ENCODE data around the gene RBMS3. TPM values are rescaled to one million over a fixed set of nuclear protein-coding genes. Genes with fewer than 3 reads are reported as not detected.

Gene RBMS3
- total and polyA plus RNA-seq, 5 donors from 2014 or later: 5.2 to 18.8 (median 8.5) TPM

GRCh38 chr3:29427266-29428103 lies 146.6 kb downstream of the RBMS3 start:
- no peak for DNase-seq
- Mint-ChIP-seq H3K4me3 (no peak overlapping the region), H3K27me3 (no peaks in the 10 kb centered on the region), H3K4me1 (peaks cover 0 to 15% (median 3%) of the 10 kb centered on the region in 4 donors), H3K9me3 (peaks cover 0 to 6% (median 0%) of the 10 kb centered on the region in 7 donors), H3K36me3 (no peaks in the 10 kb centered on the region), H3K27ac (no peak overlapping the region)
- H3K4me3 ChIP-seq (ENCODE audit: low read depth, low read length): no peak overlapping the region
- H3K9me3 ChIP-seq (ENCODE audit: control insufficient read depth in 2 of 2, low read length in 2 of 2): no peaks in the 10 kb centered on the region
- H3K27ac ChIP-seq (ENCODE audit: insufficient read depth, low read length, poor library complexity, severe bottlenecking): no peak overlapping the region
- no peak for ATAC-seq (ENCODE audit: low read depth in 2 of 2)
- no peaks in the 10 kb centered on the region for H3K27me3 ChIP-seq (ENCODE audit: control insufficient read depth, insufficient read depth, low read length)
- no peaks in the 10 kb centered on the region for H3K36me3 ChIP-seq (ENCODE audit: control insufficient read depth, insufficient read depth, low read length)
- H3K4me1 ChIP-seq (ENCODE audit: control insufficient read depth, insufficient read depth, low read length, poor library complexity, severe bottlenecking): no peaks in the 10 kb centered on the region

- Histone ChIP-seq H3K4me1 (ENCODE audit: control insufficient read depth, insufficient read depth, low read length, poor library complexity, severe bottlenecking) (no peaks in the 10 kb centered on the region), H3K27me3 (ENCODE audit: control insufficient read depth, insufficient read depth, low read length) (no peaks in the 10 kb centered on the region), H3K9me3 (ENCODE audit: control insufficient read depth in 2 of 2, low read length in 2 of 2) (no peaks in the 10 kb centered on the region), H3K36me3 (ENCODE audit: control insufficient read depth, insufficient read depth, low read length) (no peaks in the 10 kb centered on the region), H3K27ac (ENCODE audit: insufficient read depth, low read length, poor library complexity, severe bottlenecking) (no peak overlapping the region), H3K4me3 (ENCODE audit: low read depth, low read length) (no peak overlapping the region)
- H3K4me3 Mint-ChIP-seq: no peak overlapping the region
- H3K27me3 Mint-ChIP-seq: no peaks in the 10 kb centered on the region
- ATAC-seq (ENCODE audit: low read depth in 2 of 2) (no peak), DNase-seq (no peak)
- peaks cover 2% of the 10 kb centered on the region for H3K36me3 Mint-ChIP-seq
- peaks cover 0 to 15% (median 3%) of the 10 kb centered on the region in 4 donors for H3K4me1 Mint-ChIP-seq
- H3K27ac Mint-ChIP-seq: no peak overlapping the region
- peaks cover 0 to 6% (median 0%) of the 10 kb centered on the region in 7 donors for H3K9me3 Mint-ChIP-seq
Observed at GRCh38 chr3:29429055-29429679, 148.3 kb downstream of the RBMS3 start.

GRCh38 chr3:29430558-29430971 lies 149.7 kb downstream of the RBMS3 start:
- no peaks in the 10 kb centered on the region for H3K27me3 ChIP-seq (ENCODE audit: control insufficient read depth, insufficient read depth, low read length)
- H3K4me3 ChIP-seq (ENCODE audit: low read depth, low read length): no peak overlapping the region
- DNase-seq (no peak), ATAC-seq (ENCODE audit: low read depth in 2 of 2) (no peak)
- peaks cover 0 to 15% (median 2%) of the 10 kb centered on the region in 4 donors for H3K4me1 Mint-ChIP-seq
- no peaks in the 10 kb centered on the region for H3K4me1 ChIP-seq (ENCODE audit: control insufficient read depth, insufficient read depth, low read length, poor library complexity, severe bottlenecking)
- H3K4me3 Mint-ChIP-seq: no peak overlapping the region
- no peaks in the 10 kb centered on the region for H3K36me3 ChIP-seq (ENCODE audit: control insufficient read depth, insufficient read depth, low read length)
- no peak overlapping the region for H3K27ac ChIP-seq (ENCODE audit: insufficient read depth, low read length, poor library complexity, severe bottlenecking)
- H3K36me3 Mint-ChIP-seq: peaks cover 8% of the 10 kb centered on the region
- H3K27me3 Mint-ChIP-seq: no peaks in the 10 kb centered on the region
- H3K27ac Mint-ChIP-seq: no peak overlapping the region
- peaks cover 0 to 8% (median 0%) of the 10 kb centered on the region in 7 donors for H3K9me3 Mint-ChIP-seq
- no peaks in the 10 kb centered on the region for H3K9me3 ChIP-seq (ENCODE audit: control insufficient read depth in 2 of 2, low read length in 2 of 2)

- no peak for DNase-seq
- peaks cover 0 to 6% (median 0%) of the 10 kb centered on the region in 7 donors for H3K9me3 Mint-ChIP-seq
- Histone ChIP-seq H3K27me3 (ENCODE audit: control insufficient read depth, insufficient read depth, low read length) (no peaks in the 10 kb centered on the region), H3K4me3 (ENCODE audit: low read depth, low read length) (no peak overlapping the region), H3K36me3 (ENCODE audit: control insufficient read depth, insufficient read depth, low read length) (no peaks in the 10 kb centered on the region), H3K9me3 (ENCODE audit: control insufficient read depth in 2 of 2, low read length in 2 of 2) (no peaks in the 10 kb centered on the region), H3K27ac (ENCODE audit: insufficient read depth, low read length, poor library complexity, severe bottlenecking) (no peak overlapping the region), H3K4me1 (ENCODE audit: control insufficient read depth, insufficient read depth, low read length, poor library complexity, severe bottlenecking) (no peaks in the 10 kb centered on the region)
- H3K4me1 Mint-ChIP-seq: peaks cover 4 to 31% (median 9%) of the 10 kb centered on the region in 4 donors
- H3K27ac Mint-ChIP-seq: no peak overlapping the region
- H3K4me3 Mint-ChIP-seq: no peak overlapping the region
- peaks cover 8% of the 10 kb centered on the region for H3K36me3 Mint-ChIP-seq
- H3K27me3 Mint-ChIP-seq: no peaks in the 10 kb centered on the region
- ATAC-seq (ENCODE audit: low read depth in 2 of 2): no peak
Observed at GRCh38 chr3:29436612-29437323, 155.9 kb downstream of the RBMS3 start.

GRCh38 chr3:29438580-29438979 lies 157.7 kb downstream of the RBMS3 start:
- H3K36me3 ChIP-seq (ENCODE audit: control insufficient read depth, insufficient read depth, low read length): no peaks in the 10 kb centered on the region
- no peaks in the 10 kb centered on the region for H3K9me3 ChIP-seq (ENCODE audit: control insufficient read depth in 2 of 2, low read length in 2 of 2)
- no peaks in the 10 kb centered on the region for H3K27me3 ChIP-seq (ENCODE audit: control insufficient read depth, insufficient read depth, low read length)
- Mint-ChIP-seq H3K27ac (peak overlapping the region; percentile 24 to 70 (median 61)), H3K27me3 (no peaks in the 10 kb centered on the region), H3K9me3 (peaks cover 0 to 5% (median 3%) of the 10 kb centered on the region in 7 donors), H3K36me3 (peaks cover 11% of the 10 kb centered on the region), H3K4me3 (peak overlapping the region in 3 of 4 donors; percentile 50 to 74 (median 62)), H3K4me1 (peaks cover 4 to 28% (median 9%) of the 10 kb centered on the region in 4 donors)
- ATAC-seq (ENCODE audit: low read depth in 2 of 2) (no peak), DNase-seq (no peak)
- H3K4me1 ChIP-seq (ENCODE audit: control insufficient read depth, insufficient read depth, low read length, poor library complexity, severe bottlenecking): no peaks in the 10 kb centered on the region
- H3K27ac ChIP-seq (ENCODE audit: insufficient read depth, low read length, poor library complexity, severe bottlenecking): no peak overlapping the region
- no peak overlapping the region for H3K4me3 ChIP-seq (ENCODE audit: low read depth, low read length)

- Mint-ChIP-seq H3K9me3 (peaks cover 0 to 10% (median 4%) of the 10 kb centered on the region in 7 donors), H3K4me1 (peaks cover 4 to 28% (median 9%) of the 10 kb centered on the region in 4 donors), H3K4me3 (peak overlapping the region in 3 of 4 donors; percentile 18 to 88 (median 86)), H3K36me3 (peaks cover 13% of the 10 kb centered on the region), H3K27ac (peak overlapping the region in 2 of 3 donors; percentile 67 to 90), H3K27me3 (no peaks in the 10 kb centered on the region)
- Histone ChIP-seq H3K9me3 (ENCODE audit: control insufficient read depth in 2 of 2, low read length in 2 of 2) (no peaks in the 10 kb centered on the region), H3K4me3 (ENCODE audit: low read depth, low read length) (peak overlapping the region; percentile 52), H3K27ac (ENCODE audit: insufficient read depth, low read length, poor library complexity, severe bottlenecking) (no peak overlapping the region), H3K36me3 (ENCODE audit: control insufficient read depth, insufficient read depth, low read length) (no peaks in the 10 kb centered on the region), H3K4me1 (ENCODE audit: control insufficient read depth, insufficient read depth, low read length, poor library complexity, severe bottlenecking) (no peaks in the 10 kb centered on the region), H3K27me3 (ENCODE audit: control insufficient read depth, insufficient read depth, low read length) (no peaks in the 10 kb centered on the region)
- ATAC-seq (ENCODE audit: low read depth in 2 of 2) (peak in 1 of 2 donors; percentile 20), DNase-seq (peak in 2 of 3 donors; percentile 0 to 11)
Observed at GRCh38 chr3:29440413-29441305, 159.8 kb downstream of the RBMS3 start.

- Histone ChIP-seq H3K4me3 (ENCODE audit: low read depth, low read length) (no peak overlapping the region), H3K27me3 (ENCODE audit: control insufficient read depth, insufficient read depth, low read length) (no peaks in the 10 kb centered on the region), H3K27ac (ENCODE audit: insufficient read depth, low read length, poor library complexity, severe bottlenecking) (no peak overlapping the region), H3K4me1 (ENCODE audit: control insufficient read depth, insufficient read depth, low read length, poor library complexity, severe bottlenecking) (no peaks in the 10 kb centered on the region), H3K36me3 (ENCODE audit: control insufficient read depth, insufficient read depth, low read length) (no peaks in the 10 kb centered on the region), H3K9me3 (ENCODE audit: control insufficient read depth in 2 of 2, low read length in 2 of 2) (no peaks in the 10 kb centered on the region)
- Mint-ChIP-seq H3K27ac (no peak overlapping the region), H3K4me3 (no peak overlapping the region), H3K36me3 (peaks cover 13% of the 10 kb centered on the region), H3K4me1 (peaks cover 4 to 28% (median 9%) of the 10 kb centered on the region in 4 donors), H3K9me3 (peaks cover 0 to 10% (median 4%) of the 10 kb centered on the region in 7 donors), H3K27me3 (no peaks in the 10 kb centered on the region)
- ATAC-seq (ENCODE audit: low read depth in 2 of 2) (no peak), DNase-seq (no peak)
Observed at GRCh38 chr3:29441422-29441821, 160.6 kb downstream of the RBMS3 start.

All from CD4-positive, CD25-positive, alpha-beta regulatory T cell (primary cell).